HG03108 (cell line): ENCODE data around the gene INSM1.

Source experiments
- ATAC-seq: cut with Tn5 transposase; IDR thresholded peaks from one replicate; pipeline ENCODE4 v1.9.1; 2021; ENCODE audit warnings: moderate library complexity; ENCODE audit not compliant: unreplicated experiment

Gene INSM1

GRCh38 chr20:20417876-20418676 lies 50.2 kb downstream of the INSM1 start:
- no peak for ATAC-seq
